IPS DF 6.9 (cell line): ENCODE measurements around the gene CCDC24.

Source experiments
- DNase-seq: peaks from one replicate; pipeline ENCODE4 v3.0.0-alpha.2; 2013; ENCODE audit warnings: low read depth, low spot score
- H3K27ac ChIP-seq: one replicate; pipeline ENCODE4 v1.5.1; 2013; ENCODE audit warnings: low read length, control low read depth
- H3K27me3 ChIP-seq: 2 replicates; pipeline ENCODE4 v1.6.1; 2013; ENCODE audit warnings: mild to moderate bottlenecking, low read length; ENCODE audit not compliant: control insufficient read depth, insufficient read depth
- H3K36me3 ChIP-seq: 2 replicates; pipeline ENCODE4 v1.6.1; 2013; ENCODE audit warnings: low read length; ENCODE audit not compliant: control insufficient read depth, insufficient read depth
- H3K4me1 ChIP-seq: 2 replicates; pipeline ENCODE4 v1.6.1; 2013; ENCODE audit warnings: low read length; ENCODE audit not compliant: control insufficient read depth, insufficient read depth
- H3K4me3 ChIP-seq: 2 replicates; pipeline ENCODE4 v1.5.1; 2013; ENCODE audit warnings: mild to moderate bottlenecking, low read length
- H3K9me3 ChIP-seq: 2 replicates; pipeline ENCODE4 v1.6.1; 2013; ENCODE audit warnings: low read length, inconsistent platforms; ENCODE audit not compliant: control insufficient read depth, insufficient read depth
- WGBS: extraction: QIAGEN DNeasy Blood & Tissue Kit; methylation state at CpG from one replicate; pipeline ENCODE4 v1.1.7; 2013; ENCODE audit warnings: mixed read lengths, missing lambda C conversion rate; ENCODE audit not compliant: insufficient read length, insufficient coverage; 5-methylcytosine and 5-hydroxymethylcytosine counted together

Gene CCDC24

GRCh38 chr1:44040418-44040817, 49.0 kb downstream of the CCDC24 start:
- DNase-seq, result no peak
- Histone ChIP-seq H3K36me3 (no peaks in the 10 kb centered on the region), H3K4me1 (0 out of 2 replicates have a peak, but pooled peaks cover 2% of the 10 kb centered on the region), H3K4me3 (no peak overlapping the region), H3K27ac (no peak overlapping the region), H3K9me3 (no peaks in the 10 kb centered on the region), H3K27me3 (0 out of 2 replicates have a peak, but pooled peaks cover 1% of the 10 kb centered on the region)
- no CpG with 5 or more reads among the region's 2 CpGs for WGBS

GRCh38 chr1:44040846-44041245, 49.4 kb downstream of the CCDC24 start:
- H3K36me3 ChIP-seq, result no peaks in the 10 kb centered on the region
- H3K9me3 ChIP-seq, result no peaks in the 10 kb centered on the region
- no peak for DNase-seq
- no peak overlapping the region for H3K27ac ChIP-seq
- WGBS, result no CpG with 5 or more reads among the region's 4 CpGs
- H3K4me1 ChIP-seq, result 0 out of 2 replicates have a peak, but pooled peaks cover 2% of the 10 kb centered on the region
- 0 out of 2 replicates have a peak, but pooled peaks cover 1% of the 10 kb centered on the region for H3K27me3 ChIP-seq
- H3K4me3 ChIP-seq, result no peak overlapping the region

GRCh38 chr1:44043176-44044070, 52.0 kb downstream of the CCDC24 start:
- 0 out of 2 replicates have a peak, but pooled peaks cover 1% of the 10 kb centered on the region for H3K27me3 ChIP-seq
- WGBS, result no CpG with 5 or more reads among the region's 16 CpGs
- H3K4me1 ChIP-seq, result no peaks in the 10 kb centered on the region
- no peaks in the 10 kb centered on the region for H3K9me3 ChIP-seq
- no peak overlapping the region for H3K4me3 ChIP-seq
- no peak for DNase-seq
- no peaks in the 10 kb centered on the region for H3K36me3 ChIP-seq
- no peak overlapping the region for H3K27ac ChIP-seq

- no peak for DNase-seq
- Histone ChIP-seq H3K4me3 (no peak overlapping the region), H3K4me1 (no peaks in the 10 kb centered on the region), H3K36me3 (no peaks in the 10 kb centered on the region), H3K9me3 (no peaks in the 10 kb centered on the region), H3K27me3 (0 out of 2 replicates have a peak, but pooled peaks cover 1% of the 10 kb centered on the region), H3K27ac (no peak overlapping the region)
- no CpG with 5 or more reads among the region's 7 CpGs for WGBS
Measured at GRCh38 chr1:44044071-44044801, 52.8 kb downstream of the CCDC24 start.

GRCh38 chr1:44045064-44045463, 53.7 kb downstream of the CCDC24 start:
- Histone ChIP-seq H3K4me3 (no peak overlapping the region), H3K36me3 (no peaks in the 10 kb centered on the region), H3K4me1 (no peaks in the 10 kb centered on the region), H3K27me3 (0 out of 2 replicates have a peak, but pooled peaks cover 1% of the 10 kb centered on the region), H3K9me3 (no peaks in the 10 kb centered on the region), H3K27ac (no peak overlapping the region)
- DNase-seq, result no peak
- no CpG with 5 or more reads among the region's 9 CpGs for WGBS
